ENCODE results near the gene SNIP1.
"Not testable (repeated sequence)": the region's sequence is repeated elsewhere in the genome, so short reads cannot be mapped to it uniquely, and the experiment has no call there.

Gene SNIP1

GRCh38 chr1:37559080-37559479 is 5.0 kb upstream of the SNIP1 start:
- DNase-seq, result no peak

DNA sequence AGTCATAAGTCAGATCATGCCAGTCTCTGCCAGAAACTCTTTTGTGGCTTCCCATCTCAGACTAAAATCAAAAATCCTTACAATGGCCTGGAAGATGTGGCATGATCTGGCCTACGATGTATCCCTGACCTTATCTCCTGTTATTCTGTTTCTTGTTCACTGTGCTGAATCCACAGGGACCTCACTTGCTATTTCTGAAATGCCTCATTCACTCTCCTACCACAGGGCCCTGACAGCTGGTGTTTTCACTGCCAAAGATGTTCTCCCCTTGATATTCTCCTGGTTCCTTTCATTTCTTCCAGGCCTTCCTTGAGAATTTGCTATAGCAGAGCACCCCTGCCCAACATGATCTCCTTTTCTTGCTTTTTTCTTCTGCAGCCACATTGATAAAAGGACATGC is 4.3 kb upstream of the SNIP1 start:
- DNase-seq, result no peak

- DNase-seq, result no peak
These were observed 3.3 kb upstream of the SNIP1 start for GRCh38 chr1:37557402-37557801.

GRCh38 chr1:37556712-37557196 is 2.7 kb upstream of the SNIP1 start, which contains the start of gene DNALI1:
TSS of gene DNALI1 (plus strand) at chr1:37556940. CDS start at chr1:37556995, 55 bp downstream.
- peak; percentile 91 for DNase-seq

GRCh38 chr1:37553598-37553926 is 531 bp downstream of the SNIP1 start:
- DNase-seq, result no peak

DNA sequence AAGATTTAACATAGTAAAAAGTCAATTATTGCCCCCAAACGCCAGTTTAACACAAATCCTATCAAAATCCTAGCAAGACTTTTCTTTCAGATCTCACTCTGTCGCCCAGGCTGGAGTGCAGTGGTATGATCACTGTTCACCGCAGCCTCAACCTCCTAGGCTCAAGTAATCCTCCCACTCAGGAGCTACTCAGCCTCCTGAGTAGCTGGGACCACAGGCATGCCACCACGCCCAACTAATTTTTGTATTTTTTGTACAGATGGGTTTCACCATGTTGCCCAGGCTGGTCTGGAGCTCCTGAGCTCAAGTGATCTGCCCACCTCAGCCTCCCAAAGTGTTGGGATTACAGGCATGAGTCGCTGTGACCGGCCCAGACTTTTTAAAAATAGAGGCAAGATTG is 4.8 kb downstream of the SNIP1 start:
- no peak for DNase-seq

- DNase-seq, result no peak
These were observed 9.1 kb downstream of the SNIP1 start for GRCh38 chr1:37545019-37545418.

DNA sequence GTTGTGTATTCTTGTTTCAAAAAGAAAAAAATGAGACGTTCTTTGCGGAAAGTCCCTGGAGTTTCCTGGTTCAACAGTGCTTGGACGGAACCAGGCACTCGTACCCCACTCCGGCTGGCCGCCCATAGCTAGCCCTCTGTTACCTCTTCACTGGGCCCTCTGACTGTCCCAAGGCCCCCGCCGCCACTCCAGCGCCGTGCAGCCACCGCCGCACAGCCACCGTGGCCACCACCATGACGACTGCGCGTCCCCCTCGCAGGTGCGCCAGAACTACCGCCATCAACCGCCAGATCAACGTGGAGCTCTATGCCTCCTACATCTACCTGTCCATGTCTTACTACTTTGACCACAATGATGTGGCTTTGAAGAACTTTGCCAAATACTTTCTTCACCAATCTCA is 9.6 kb downstream of the SNIP1 start:
- no peak for DNase-seq

GRCh38 chr1:37540036-37540785 is 13.9 kb downstream of the SNIP1 start:
- DNase-seq, result no peak

DNA sequence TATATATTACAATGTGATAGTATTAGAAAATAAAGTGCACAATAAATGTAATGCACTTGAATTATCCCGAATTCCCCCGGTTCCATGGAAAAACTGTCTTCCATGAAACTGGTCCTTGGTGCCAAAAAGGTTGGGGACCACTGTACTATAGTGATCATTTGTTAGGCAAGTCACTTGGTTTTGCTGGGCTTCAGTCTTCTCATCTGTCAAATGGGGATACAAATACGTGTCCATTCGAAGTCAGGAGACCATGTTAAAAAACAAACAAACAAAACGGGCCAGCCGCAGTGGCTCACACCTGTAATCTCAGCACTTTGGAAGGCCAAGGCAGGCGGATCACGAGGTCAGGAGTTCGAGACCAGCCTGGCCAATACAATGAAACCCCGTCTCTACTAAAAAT is 14.9 kb downstream of the SNIP1 start:
- not testable (repeated sequence) for DNase-seq

GRCh38 chr1:37537378-37537777 is 16.7 kb downstream of the SNIP1 start:
- no peak for DNase-seq

DNA sequence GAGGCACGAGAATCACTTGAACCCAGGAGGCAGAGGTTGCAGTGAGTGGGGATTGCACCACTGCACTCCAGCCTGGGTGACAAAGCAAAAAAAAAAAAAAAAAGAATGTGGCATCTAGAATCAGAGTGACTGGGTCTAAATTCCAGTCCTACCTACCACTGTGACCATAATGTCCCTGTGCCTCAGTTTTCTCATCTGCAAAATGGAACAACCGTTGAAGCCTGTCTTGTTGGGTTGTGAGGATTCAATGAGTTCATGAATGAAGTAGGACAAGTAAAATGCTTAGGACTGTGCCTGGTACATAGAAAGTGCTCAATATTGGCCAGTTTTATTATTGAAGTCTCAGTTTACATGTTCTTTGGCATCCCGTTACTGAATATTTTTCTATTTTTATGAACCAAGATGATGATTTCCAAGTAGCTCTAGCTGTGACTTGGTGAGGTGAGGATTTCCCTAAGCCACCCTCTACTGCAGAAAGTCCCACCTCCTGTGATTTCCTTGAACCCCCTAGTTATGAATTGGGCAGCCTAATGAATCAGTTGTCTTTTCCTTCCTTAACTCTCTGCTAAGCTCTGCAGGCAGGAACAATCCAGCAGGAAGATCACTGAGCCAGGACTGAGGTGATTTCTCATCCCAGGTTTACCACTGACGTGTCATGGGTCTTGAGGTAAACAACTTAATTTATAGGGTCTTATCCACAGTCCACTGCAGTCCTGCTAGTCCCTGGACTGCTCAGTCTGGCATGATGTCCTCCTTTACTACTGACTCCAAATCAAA is 20.6 kb downstream of the SNIP1 start:
- no peak for DNase-seq

DNA sequence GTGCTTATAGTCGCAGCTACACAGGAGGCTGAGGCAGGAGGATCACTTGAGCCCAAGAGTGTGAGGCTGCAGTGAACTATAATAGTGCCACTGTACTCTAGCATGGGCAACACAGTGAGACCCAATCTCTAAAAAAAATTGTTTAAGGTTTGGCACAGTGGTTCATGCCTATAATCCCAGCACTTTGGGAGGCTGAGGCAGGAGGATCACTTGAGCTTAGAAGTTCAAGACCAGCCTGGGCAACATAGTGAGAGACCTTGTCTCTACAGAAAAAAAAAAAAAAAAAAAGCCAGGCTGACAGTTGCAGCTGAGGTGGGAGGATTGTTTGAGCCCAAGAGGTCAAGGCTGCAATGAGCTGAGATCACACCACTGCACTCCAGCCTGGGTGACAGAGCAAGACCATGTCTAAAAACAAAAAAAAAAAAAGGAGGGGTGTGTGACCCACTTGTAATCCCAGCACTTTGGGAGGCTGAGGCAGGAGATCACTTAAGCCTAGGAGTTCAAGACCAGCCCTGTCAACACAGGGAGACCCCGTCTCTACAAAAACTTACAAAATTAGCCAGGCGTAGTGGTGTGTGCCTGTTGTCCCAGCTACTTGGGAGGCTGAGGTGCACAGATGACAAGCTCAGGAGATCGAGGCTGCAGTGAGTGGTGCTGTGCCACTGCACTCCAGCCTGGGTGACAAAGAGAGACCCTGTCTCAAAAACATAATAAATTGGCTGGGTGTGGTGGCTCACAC is 21.5 kb downstream of the SNIP1 start:
- DNase-seq, result not testable (repeated sequence)

DNA sequence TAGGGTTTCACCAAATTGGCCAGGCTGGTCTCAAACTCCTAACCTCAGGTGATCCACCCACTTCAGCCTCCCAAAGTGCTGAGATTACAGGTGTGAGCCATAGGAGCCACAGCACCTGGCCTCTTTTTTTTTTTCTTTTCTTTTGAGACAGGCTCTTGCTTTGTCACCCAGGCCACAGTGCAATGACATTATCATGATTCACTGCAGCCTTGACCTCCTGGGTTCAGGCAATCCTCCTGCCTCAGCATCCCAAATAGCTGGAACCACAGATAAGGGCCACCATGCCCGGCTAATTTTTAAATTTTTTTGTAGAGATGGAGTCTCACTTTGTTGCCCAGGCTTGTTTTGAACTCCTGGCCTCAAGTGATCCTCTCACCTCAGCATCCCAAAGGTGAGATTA is 24.2 kb downstream of the SNIP1 start:
- not testable (repeated sequence) for DNase-seq

- no peak for DNase-seq
These were observed 34.5 kb downstream of the SNIP1 start for GRCh38 chr1:37519613-37520012.

DNA sequence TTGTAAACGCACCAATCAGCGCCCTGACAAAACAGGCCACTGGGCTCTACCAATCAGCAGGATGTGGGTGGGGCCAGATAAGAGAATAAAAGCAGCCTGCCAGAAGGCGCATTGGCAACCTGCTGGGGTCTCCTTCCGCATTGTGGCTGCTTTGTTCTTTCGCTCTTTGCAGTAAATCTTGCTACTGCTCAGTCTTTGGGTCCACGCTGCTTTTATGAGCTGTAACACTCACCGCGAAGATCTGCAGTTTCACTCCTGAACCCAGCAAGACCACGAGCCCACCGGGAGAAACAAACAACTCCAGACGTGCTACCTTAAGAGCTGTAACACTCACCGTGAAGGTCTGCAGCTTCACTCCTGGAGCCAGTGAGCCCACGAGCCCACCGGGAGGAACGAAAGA is 35.2 kb downstream of the SNIP1 start:
- not testable (repeated sequence) for DNase-seq

DNA sequence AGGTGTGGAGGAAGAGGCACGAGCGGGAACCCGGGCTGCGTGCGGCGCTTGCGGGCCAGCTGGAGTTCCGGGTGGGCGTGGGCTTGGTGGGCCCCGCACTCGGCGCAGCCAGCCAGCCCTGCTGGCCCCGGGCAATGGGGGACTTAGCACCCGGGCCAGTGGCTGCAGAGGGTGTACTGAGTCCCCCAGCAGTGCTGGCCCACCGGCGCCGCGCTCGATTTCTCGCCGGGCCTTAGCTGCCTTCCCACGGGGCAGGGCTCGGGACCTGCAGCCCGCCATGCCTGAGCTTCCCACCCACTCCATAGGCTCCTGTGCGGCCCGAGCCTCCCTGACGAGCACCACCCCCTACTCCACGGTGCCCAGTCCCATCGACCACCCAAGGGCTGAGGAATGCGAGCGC is 35.9 kb downstream of the SNIP1 start:
- DNase-seq, result not testable (repeated sequence)

- DNase-seq, result no peak
These were observed 36.5 kb downstream of the SNIP1 start for GRCh38 chr1:37517569-37517968.

- DNase-seq, result peak; percentile 20
These were observed 38.7 kb downstream of the SNIP1 start for GRCh38 chr1:37515185-37516034.

DNA sequence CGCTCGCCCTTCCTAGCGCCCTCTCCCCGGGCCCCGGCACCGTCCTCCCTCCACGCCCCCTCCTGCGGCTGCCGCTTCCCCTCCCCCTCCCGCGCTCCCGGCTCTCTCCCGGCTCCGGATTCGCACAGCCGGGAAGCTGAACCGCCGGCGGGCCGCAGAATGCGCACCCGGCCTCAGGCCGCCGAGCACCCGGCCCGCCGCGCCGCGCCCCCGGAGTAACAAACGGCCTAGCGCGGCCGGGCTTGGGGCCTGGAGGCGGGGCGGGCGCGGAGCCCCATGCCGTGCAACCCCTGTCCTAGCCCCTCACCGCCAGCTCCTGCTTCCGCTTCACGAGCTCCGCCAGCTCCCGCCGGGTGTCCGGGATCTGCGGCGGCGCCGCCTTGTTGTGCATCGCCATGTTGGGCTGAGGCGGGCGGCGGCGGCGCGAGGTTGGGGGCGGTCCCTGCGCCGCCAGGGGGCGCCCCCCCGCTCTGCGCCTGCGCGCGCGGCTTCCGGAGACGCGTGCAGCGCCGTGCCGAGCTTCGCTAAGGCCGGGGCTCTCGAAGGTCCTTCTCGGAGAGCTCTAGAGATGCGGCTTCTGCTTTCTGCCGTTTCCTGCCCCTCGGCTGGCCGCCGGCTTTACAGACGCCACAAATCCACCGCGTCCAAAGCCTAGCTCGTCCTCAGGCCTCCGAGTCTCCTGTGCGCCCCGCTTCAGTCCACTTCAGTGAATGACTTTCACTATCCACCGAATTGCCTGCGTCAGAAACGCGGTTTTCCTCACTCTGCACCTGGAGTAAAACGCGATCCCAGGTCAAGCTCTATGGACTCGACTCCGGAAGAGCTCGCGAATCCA is 39.5 kb downstream of the SNIP1 start, which contains the start of gene MEAF6:
Gene MEAF6 (minus strand): TSS at position 417 of the 835 bp plus-strand sequence. CDS start 20 bp downstream, at position 397.
- peak; percentile 76 for DNase-seq

DNA sequence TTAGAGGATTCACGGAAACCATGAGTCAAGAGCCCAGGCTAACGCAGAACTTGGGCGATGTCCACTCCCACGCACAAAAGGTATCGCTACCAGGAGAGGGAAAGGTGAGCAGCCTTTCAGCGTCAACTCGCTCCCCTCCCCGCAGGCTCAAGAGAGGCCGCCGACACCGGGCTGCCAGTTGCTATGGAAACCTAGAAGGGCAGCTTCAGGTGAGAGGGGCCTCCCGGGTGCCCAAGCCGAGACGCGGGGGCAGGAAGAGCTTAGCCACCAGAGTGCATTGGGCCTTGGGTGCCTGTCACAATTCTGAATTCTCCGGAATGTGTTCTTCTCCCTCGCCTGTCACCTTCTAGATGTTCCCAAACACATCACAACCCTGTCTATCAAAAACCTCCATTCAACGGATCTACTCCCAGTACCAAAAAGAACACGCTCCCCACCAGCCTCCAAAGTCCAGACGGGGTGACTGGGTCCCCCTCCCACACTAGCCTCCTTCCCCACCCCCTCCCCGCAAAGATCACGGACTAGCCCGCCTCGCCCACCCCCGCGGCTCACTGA is 40.2 kb downstream of the SNIP1 start:
- DNase-seq, result peak; percentile 75
